ENCODE results near the gene NUDT14. TPM values are rescaled to one million over a fixed set of nuclear protein-coding genes. Genes with fewer than 3 reads are reported as not detected.

Gene NUDT14
- total RNA-seq, 1 donor from 2014 or later, result 87.4 TPM

DNA sequence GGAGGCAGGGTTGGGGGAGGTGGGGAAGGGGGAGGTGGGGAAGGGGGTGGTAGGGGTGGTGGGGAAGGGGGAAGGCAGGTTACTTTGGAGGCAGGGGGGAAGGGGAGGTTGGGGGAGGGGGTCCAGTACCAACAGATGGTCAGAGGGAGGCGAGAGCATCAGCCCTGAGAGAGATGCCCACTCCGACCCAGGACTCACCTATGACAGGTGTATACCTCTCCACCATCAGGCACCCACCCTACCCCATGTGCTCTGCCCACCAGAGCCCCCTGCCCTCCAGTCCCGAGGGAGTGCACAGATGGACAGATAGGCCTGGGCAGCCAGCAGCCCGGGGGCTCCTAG, 31.1 kb downstream of the NUDT14 start:
- DNase-seq (ENCODE audit: low read depth), result no peak
- Histone ChIP-seq H3K27me3 (ENCODE audit: control insufficient read depth, insufficient read depth, low read length) (no peaks in the 10 kb centered on the region), H3K36me3 (ENCODE audit: control insufficient read depth, insufficient read depth, low read length) (no peaks in the 10 kb centered on the region), H3K4me3 (ENCODE audit: low read depth, low read length) (no peak overlapping the region)
- TF ChIP-seq, protein P1, sequence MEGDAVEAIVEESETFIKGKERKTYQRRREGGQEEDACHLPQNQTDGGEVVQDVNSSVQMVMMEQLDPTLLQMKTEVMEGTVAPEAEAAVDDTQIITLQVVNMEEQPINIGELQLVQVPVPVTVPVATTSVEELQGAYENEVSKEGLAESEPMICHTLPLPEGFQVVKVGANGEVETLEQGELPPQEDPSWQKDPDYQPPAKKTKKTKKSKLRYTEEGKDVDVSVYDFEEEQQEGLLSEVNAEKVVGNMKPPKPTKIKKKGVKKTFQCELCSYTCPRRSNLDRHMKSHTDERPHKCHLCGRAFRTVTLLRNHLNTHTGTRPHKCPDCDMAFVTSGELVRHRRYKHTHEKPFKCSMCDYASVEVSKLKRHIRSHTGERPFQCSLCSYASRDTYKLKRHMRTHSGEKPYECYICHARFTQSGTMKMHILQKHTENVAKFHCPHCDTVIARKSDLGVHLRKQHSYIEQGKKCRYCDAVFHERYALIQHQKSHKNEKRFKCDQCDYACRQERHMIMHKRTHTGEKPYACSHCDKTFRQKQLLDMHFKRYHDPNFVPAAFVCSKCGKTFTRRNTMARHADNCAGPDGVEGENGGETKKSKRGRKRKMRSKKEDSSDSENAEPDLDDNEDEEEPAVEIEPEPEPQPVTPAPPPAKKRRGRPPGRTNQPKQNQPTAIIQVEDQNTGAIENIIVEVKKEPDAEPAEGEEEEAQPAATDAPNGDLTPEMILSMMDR (IDR thresholded peaks at IDR 0.05; ENCODE audit: insufficient read depth, low read length, poor library complexity, severe bottlenecking), result no peak

DNA sequence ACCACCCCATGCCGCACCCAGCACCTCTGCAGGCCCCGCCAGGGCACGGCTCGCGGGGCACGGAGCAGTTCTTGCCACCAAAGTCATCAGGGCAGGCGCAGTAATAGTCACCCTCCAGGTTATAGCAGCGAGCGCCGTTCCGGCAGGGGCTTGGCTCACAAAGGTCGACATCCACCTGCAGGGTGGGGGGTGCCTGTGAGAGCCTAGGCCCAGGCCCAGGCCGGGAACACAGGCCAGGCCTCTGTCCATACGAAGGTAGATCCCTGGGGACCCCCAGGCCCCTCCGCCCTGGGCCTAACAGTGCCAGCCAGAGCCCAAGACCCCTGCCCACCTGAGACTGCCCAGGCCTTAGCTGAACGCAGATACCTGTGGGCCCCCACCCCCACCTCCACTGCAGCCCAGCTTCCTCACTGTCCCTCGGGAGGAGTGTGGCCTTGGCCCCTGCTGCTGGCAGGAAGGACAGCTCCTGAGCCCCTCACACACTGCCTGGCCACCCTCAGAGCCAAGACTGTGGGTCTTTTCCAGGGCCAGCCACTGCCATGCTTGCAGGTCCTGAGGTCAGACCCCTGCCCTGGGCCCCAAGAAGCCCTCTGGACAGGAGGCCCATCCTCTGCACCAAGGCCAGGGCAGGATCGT, 31.8 kb downstream of the NUDT14 start:
- TF ChIP-seq, protein P1 (IDR thresholded peaks at IDR 0.05; ENCODE audit: insufficient read depth, low read length, poor library complexity, severe bottlenecking), result no peak
- Histone ChIP-seq H3K36me3 (ENCODE audit: control insufficient read depth, insufficient read depth, low read length) (no peaks in the 10 kb centered on the region), H3K4me3 (ENCODE audit: low read depth, low read length) (no peak overlapping the region), H3K27me3 (ENCODE audit: control insufficient read depth, insufficient read depth, low read length) (no peaks in the 10 kb centered on the region)
- no peak for DNase-seq (ENCODE audit: low read depth)

DNA sequence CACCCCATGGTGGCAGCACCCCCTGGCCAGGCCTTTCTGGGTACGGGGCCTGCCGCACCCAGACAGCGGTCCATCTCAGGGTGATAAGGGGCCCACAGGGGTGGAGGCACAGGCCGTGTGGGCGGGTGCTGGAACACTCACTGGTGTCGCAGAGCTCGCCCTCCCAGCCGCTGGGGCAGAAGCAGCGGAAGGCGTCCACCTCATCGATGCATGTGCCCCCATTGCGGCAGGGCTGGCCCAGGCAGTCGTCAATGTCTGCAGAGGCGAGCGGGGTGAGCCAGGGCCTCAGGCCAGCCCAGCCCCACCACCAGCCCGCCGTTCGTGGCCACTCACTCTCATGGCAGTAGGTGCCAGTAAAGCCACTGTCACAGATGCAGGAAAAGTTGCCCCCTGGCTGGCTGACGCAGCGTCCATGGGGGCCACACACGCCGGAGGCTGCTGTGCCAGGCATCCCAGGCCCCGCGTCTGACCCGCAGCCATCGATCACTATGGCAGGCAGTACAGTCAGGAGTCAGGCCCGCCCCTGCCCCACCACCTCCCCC, 32.4 kb downstream of the NUDT14 start:
- TF ChIP-seq, protein P1 (IDR thresholded peaks at IDR 0.05; ENCODE audit: insufficient read depth, low read length, poor library complexity, severe bottlenecking), result no peak
- Histone ChIP-seq H3K36me3 (ENCODE audit: control insufficient read depth, insufficient read depth, low read length) (no peaks in the 10 kb centered on the region), H3K4me3 (ENCODE audit: low read depth, low read length) (no peak overlapping the region), H3K27me3 (ENCODE audit: control insufficient read depth, insufficient read depth, low read length) (no peaks in the 10 kb centered on the region)
- DNase-seq (ENCODE audit: low read depth), result no peak

DNA sequence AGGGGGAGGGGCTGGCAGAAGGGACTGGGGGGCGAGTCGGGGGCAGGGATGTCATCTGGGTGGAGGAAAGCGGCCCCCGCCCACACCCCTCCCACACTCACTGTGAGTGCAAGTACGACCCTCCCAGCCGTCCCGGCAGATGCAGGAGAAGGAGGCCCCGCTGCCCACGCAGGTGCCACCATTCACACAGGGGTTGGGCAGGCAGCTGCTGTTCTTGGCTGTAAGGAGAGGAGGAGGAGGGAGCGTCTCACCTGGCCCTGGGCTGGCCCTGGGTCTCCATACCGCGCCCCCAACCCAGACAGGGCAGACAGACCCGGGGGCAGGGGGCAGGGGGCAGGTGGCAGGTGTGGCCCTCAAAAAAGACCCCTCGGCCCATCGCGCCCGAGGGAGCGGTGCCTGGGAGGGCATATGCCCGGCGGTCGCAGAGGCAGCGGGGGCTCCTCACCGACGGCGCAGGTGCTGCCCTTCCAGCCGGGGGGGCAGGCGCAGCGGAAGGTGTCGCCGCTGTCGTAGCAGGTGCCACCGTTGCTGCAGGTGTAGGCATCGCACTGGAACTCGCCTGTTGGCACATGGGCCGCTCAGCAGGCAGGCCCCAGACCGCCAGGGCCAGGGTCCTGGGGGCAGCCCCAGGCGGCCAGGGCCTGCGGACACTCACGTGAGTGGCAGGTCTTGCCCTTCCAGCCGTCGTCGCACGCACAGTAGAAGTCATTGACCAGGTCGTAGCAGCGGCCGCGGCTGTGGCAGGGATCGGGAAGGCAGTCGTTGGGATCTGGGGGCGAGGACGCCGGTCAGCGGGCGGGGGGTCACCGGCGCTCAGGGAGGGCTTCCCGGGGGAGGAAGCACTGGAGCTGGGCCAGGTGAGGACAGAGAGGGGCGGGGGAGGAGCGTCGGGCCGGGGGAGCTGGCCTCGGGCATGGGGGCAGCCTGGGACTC, 33.2 kb downstream of the NUDT14 start:
- TF ChIP-seq, protein P1 (IDR thresholded peaks at IDR 0.05; ENCODE audit: insufficient read depth, low read length, poor library complexity, severe bottlenecking), result no peak
- Histone ChIP-seq H3K4me3 (ENCODE audit: low read depth, low read length) (no peak overlapping the region), H3K27me3 (ENCODE audit: control insufficient read depth, insufficient read depth, low read length) (no peaks in the 10 kb centered on the region), H3K36me3 (ENCODE audit: control insufficient read depth, insufficient read depth, low read length) (no peaks in the 10 kb centered on the region)
- no peak for DNase-seq (ENCODE audit: low read depth)

DNA sequence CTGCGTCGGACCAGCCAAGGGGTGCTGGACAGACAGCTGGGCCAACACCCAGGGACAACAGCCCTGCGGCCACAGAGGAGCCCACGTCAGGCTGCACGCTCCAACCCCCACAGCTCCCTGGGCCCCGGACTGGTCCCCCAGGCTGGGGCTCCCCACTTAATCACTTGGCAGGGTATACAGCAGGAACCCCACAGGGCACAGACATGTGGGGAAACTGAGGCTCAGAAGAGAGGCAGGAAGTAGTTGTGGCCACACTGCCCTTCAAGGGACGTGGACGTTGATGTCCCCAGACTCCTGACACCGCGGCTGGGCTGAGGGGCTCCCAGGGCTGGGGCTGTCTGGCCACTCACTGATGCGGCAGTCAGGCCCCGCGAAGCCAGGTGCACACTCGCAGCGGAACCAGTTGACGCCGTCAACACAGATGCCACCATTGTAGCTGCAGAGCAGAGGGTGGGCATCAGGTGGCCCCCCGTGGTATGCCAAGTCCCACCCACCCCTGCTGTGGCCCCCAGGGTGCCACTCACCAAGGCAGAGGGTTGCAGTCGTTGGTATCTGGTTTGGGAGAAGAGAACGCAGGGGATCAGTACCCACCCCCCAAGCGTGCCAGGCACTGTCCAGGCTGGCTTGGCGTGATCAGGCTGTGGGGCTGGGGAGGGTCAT, 34.0 kb downstream of the NUDT14 start:
- H3K27me3 ChIP-seq (ENCODE audit: control insufficient read depth, insufficient read depth, low read length), result no peaks in the 10 kb centered on the region
- no peaks in the 10 kb centered on the region for H3K36me3 ChIP-seq (ENCODE audit: control insufficient read depth, insufficient read depth, low read length)

More for the DNA sequence above, 34.0 kb downstream of the NUDT14 start:
- H3K4me3 ChIP-seq (ENCODE audit: low read depth, low read length), result no peak overlapping the region
- TF ChIP-seq, protein P1 (IDR thresholded peaks at IDR 0.05; ENCODE audit: insufficient read depth, low read length, poor library complexity, severe bottlenecking), result no peak
- DNase-seq (ENCODE audit: low read depth), result no peak

Data from kidney epithelial cell (primary cell).